Hepatocyte (in vitro differentiated cells): ENCODE measurements around the gene CPA5. TPM values are rescaled to one million over a fixed set of nuclear protein-coding genes. Genes with fewer than 3 reads are reported as not detected.
A peak's percentile ranks its signal among the peaks of the same experiment; 100 is the strongest.

Experiments used
- DNase-seq: peaks from one replicate; pipeline ENCODE4 v3.0.0-alpha.2; 2016; ENCODE audit warnings: low spot score
- H2AFZ ChIP-seq: fragments of 200-600 bp; sonication (generic); 2 replicates; pipeline ENCODE4 v1.6.0; 2016; ENCODE audit warnings: antibody characterized with exemption, mild to moderate bottlenecking
- H3K27ac ChIP-seq: fragments of 200-600 bp; sonication (generic); 2 replicates; pipeline ENCODE4 v1.5.1; 2016; ENCODE audit warnings: mild to moderate bottlenecking
- H3K27me3 ChIP-seq: fragments of 200-600 bp; sonication (generic); 2 replicates; pipeline ENCODE4 v1.6.1; 2016
- H3K36me3 ChIP-seq: fragments of 200-600 bp; sonication (generic); replicated peaks from 2 replicates; pipeline ENCODE4 v1.5.1; 2016; ENCODE audit warnings: low read depth; ENCODE audit not compliant: insufficient read depth
- H3K4me1 ChIP-seq: fragments of 200-600 bp; sonication (generic); 2 replicates; pipeline ENCODE4 v1.5.1; 2016; ENCODE audit warnings: mild to moderate bottlenecking, moderate library complexity; ENCODE audit not compliant: insufficient read depth
- H3K4me2 ChIP-seq: fragments of 200-600 bp; sonication (generic); 2 replicates; pipeline ENCODE4 v1.6.0; 2016
- H3K4me3 ChIP-seq: fragments of 200-600 bp; sonication (generic); 2 replicates; pipeline ENCODE4 v1.5.1; 2016; ENCODE audit warnings: mild to moderate bottlenecking
- H3K79me2 ChIP-seq: fragments of 200-600 bp; sonication (generic); 2 replicates; pipeline ENCODE4 v1.6.0; 2017; ENCODE audit warnings: mild to moderate bottlenecking
- H3K9me2 ChIP-seq: fragments of 200-600 bp; sonication (generic); replicated peaks from 2 replicates; pipeline ENCODE4 v1.6.0; 2017; ENCODE audit warnings: mild to moderate bottlenecking; ENCODE audit not compliant: insufficient read depth
- H3K9me3 ChIP-seq: fragments of 200-600 bp; sonication (generic); 2 replicates; pipeline ENCODE4 v1.5.1; 2016; ENCODE audit warnings: low read depth, mild to moderate bottlenecking
- H4K20me1 ChIP-seq: fragments of 200-600 bp; sonication (generic); 2 replicates; pipeline ENCODE4 v1.6.0; 2016; ENCODE audit warnings: mild to moderate bottlenecking; ENCODE audit not compliant: insufficient read depth, poor library complexity, severe bottlenecking
- EZH2 ChIP-seq: fragments of 200-600 bp; sonication (generic); IDR thresholded peaks from 2 replicates; pipeline ENCODE4 v1.6.1; 2016; ENCODE audit warnings: antibody characterized with exemption, mild to moderate bottlenecking, borderline replicate concordance
- EZH2phosphoT487 ChIP-seq: fragments of 200-600 bp; sonication (generic); IDR thresholded peaks from one replicate; pipeline ENCODE4 v1.6.1; 2018; ENCODE audit warnings: antibody characterized with exemption, mild to moderate bottlenecking, low read depth, moderate library complexity; ENCODE audit not compliant: unreplicated experiment, severe bottlenecking
- WGBS: methylation state at CpG from one replicate; pipeline ENCODE4 v1.1.6; 2016; ENCODE audit warnings: low lambda C conversion rate; ENCODE audit errors: missing lambda C conversion rate; 5-methylcytosine and 5-hydroxymethylcytosine counted together
- polyA plus RNA-seq: library from polyadenylated mRNA; unstranded; fragments of >200 nt; fragmentation: Nextera tagmentation; extraction: Ambion mirVana; gene quantifications from 2 replicates; pipeline ENCODE4 v1.2.1, GENCODE V29; 2016
- total RNA-seq: library from RNA; depleted of rRNA; stranded (reverse); fragments of >200 nt; gene quantifications from 2 replicates; pipeline ENCODE4 v1.2.3, GENCODE V29; 2014
- TF ChIP-seq, protein P1 (sequence below): fragments of 200-600 bp; sonication (generic); IDR thresholded peaks from 2 replicates; pipeline ENCODE4 v1.5.1; 2016; ENCODE audit warnings: antibody characterized with exemption, mild to moderate bottlenecking; ENCODE audit not compliant: poor library complexity

The CPA5 gene, protein sequence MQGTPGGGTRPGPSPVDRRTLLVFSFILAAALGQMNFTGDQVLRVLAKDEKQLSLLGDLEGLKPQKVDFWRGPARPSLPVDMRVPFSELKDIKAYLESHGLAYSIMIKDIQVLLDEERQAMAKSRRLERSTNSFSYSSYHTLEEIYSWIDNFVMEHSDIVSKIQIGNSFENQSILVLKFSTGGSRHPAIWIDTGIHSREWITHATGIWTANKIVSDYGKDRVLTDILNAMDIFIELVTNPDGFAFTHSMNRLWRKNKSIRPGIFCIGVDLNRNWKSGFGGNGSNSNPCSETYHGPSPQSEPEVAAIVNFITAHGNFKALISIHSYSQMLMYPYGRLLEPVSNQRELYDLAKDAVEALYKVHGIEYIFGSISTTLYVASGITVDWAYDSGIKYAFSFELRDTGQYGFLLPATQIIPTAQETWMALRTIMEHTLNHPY
- total RNA-seq (not detected in 2 replicates), polyA plus RNA-seq (0.30 TPM in 1 of 2 replicates, not detected in the other)

DNA sequence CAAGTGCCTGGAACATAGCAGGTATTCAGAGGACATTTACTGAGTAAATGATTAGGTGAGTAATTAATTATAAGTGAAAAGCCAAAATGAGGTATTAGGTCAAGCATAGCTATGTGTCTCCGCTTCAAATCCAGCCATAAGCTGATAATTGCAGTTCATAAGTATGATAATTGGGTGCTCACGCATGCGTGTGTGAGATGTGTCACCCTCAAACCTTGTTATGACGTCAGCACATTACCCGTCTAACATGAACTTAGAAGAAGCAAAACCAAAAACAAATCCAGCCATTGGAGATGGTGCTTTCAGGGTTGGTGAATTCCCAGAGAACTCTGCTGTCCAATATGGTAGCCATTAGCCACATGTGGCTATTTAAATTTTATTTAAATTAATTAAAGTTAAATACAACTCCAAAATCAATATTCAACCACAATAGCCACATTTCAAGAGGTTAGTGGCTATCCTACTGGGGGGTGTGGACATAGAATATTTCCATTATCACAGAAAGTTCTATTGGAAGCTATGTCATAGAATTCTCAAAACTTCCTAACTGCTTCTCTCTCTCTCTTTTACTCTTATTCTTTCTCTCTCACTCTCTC, at the start of gene CPA5:
CPA5 (plus strand) TSS at position 546 of the 596 bp plus-strand sequence. CDS start 1,670 bp downstream, outside the sequence.
- Histone ChIP-seq H3K27ac (no peak within 1 kb of the TSS), H3K4me1 (no peaks in the 10 kb centered on the region), H3K36me3 (no peaks in the 10 kb centered on the region), H3K9me3 (no peaks in the 10 kb centered on the region), H3K79me2 (no peaks in the 10 kb centered on the region), H4K20me1 (no peaks in the 10 kb centered on the region), H3K4me3 (no peak within 1 kb of the TSS), H3K9me2 (no peaks in the 10 kb centered on the region), H3K27me3 (no peaks in the 10 kb centered on the region), H2AFZ (peak within 1 kb of the TSS; percentile 12), H3K4me2 (no peak within 1 kb of the TSS)
- TF ChIP-seq, protein P1, sequence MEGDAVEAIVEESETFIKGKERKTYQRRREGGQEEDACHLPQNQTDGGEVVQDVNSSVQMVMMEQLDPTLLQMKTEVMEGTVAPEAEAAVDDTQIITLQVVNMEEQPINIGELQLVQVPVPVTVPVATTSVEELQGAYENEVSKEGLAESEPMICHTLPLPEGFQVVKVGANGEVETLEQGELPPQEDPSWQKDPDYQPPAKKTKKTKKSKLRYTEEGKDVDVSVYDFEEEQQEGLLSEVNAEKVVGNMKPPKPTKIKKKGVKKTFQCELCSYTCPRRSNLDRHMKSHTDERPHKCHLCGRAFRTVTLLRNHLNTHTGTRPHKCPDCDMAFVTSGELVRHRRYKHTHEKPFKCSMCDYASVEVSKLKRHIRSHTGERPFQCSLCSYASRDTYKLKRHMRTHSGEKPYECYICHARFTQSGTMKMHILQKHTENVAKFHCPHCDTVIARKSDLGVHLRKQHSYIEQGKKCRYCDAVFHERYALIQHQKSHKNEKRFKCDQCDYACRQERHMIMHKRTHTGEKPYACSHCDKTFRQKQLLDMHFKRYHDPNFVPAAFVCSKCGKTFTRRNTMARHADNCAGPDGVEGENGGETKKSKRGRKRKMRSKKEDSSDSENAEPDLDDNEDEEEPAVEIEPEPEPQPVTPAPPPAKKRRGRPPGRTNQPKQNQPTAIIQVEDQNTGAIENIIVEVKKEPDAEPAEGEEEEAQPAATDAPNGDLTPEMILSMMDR: no peak
- TF ChIP-seq EZH2: no peak
- TF ChIP-seq EZH2phosphoT487: no peak
- no peak for DNase-seq
- 96% methylated on average over 5 of the region's 5 CpGs for WGBS

DNA sequence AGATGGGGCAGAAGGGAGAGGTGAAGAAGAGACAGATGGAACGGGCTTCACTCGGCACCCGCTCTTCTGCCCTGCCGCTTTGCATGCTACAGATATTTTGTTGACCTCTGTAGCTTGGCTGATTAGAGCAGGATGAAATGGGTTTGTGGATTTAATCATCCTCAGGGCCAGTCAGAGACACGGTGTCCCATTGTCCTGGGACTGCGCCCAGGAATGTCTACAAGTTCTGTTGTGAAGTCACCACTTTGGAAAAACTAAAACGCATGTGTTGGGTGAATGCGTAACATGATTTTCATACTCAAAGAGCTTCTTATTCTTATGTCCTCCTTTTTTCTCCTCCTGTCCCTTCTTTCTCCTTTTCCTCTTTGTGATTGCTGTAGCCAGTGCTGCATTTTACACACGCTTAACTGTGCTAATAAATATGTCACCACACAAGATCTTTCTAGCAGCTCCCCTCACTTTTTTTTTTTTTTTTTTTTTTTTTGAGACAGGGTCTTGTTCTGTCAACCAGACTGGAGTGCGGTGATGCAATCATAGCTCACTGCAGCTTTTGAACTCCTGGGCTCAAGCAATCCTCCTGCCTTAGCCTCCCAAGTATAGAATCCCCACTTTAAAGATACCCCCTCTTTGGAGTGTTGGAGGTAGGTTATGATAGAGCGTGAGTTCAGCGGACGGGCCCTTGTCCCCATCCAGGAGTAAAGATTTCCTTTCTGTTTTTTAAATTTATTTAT, 48.2 kb upstream of the CPA5 start:
- no peak for DNase-seq
- Histone ChIP-seq H3K4me2 (no peak overlapping the region), H3K27me3 (no peaks in the 10 kb centered on the region), H3K4me1 (no peaks in the 10 kb centered on the region), H4K20me1 (no peaks in the 10 kb centered on the region), H3K9me3 (no peaks in the 10 kb centered on the region), H3K27ac (no peak overlapping the region), H2AFZ (no peak overlapping the region), H3K4me3 (no peak overlapping the region), H3K9me2 (no peaks in the 10 kb centered on the region), H3K79me2 (no peaks in the 10 kb centered on the region), H3K36me3 (no peaks in the 10 kb centered on the region)
- TF ChIP-seq EZH2 (no peak), EZH2phosphoT487 (no peak)
- TF ChIP-seq, protein P1: no peak
- 91% methylated on average over 13 of the region's 13 CpGs for WGBS

DNA sequence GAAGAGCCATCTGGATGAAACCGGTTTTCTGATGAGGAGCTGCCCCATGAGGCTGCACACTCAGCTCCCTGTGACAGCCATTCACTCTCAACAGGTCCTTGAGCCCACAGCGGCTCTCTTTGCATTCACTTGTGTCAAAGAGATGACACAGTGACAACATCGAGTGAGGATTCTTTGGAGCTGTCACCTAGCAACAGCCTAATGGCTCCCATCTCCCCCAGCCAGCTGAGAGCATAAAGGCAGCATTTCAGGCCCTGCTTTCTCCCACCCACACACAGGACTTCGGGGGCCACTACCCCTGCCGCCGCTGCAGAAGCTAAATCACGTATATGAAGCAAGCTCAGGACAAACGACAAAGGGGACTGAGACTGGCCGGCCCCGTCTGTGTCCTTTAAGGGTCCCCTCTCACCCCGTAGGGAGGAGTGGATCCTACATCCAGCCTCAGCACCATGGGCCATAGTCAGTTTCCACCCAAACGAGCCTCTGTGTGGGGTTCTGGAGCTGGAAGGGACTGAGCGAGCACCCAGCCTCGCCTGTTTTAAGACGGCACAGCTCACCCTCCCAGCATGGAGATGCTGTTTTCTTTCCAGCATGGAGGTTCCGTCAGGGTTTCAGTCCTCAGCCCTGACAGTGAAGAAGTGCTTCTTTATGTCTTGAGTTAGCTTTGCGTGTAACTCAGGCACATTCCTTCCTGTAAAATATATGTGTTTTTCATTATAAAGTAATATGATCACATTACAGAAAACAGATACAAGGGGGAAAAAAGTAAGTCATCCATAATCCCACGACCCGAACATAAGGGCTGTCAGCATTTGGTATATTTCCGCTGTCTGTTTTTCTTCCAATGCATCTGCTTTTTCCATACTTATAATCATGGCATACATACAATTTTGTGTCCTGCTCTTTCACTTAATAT, 46.7 kb upstream of the CPA5 start:
- TF ChIP-seq, protein P1: no peak
- TF ChIP-seq EZH2 (no peak), EZH2phosphoT487 (no peak)
- H3K4me3 ChIP-seq: no peak overlapping the region
- WGBS: 80% methylated on average over 20 of the region's 20 CpGs

More for the DNA sequence above, 46.7 kb upstream of the CPA5 start:
- H3K36me3 ChIP-seq: no peaks in the 10 kb centered on the region
- H3K9me2 ChIP-seq: no peaks in the 10 kb centered on the region
- H3K4me1 ChIP-seq: no peaks in the 10 kb centered on the region
- no peaks in the 10 kb centered on the region for H4K20me1 ChIP-seq
- no peaks in the 10 kb centered on the region for H3K27me3 ChIP-seq
- no peak for DNase-seq
- no peaks in the 10 kb centered on the region for H3K9me3 ChIP-seq
- H2AFZ ChIP-seq: no peak overlapping the region
- no peak overlapping the region for H3K4me2 ChIP-seq
- H3K27ac ChIP-seq: peak overlapping the region; percentile 4
- no peaks in the 10 kb centered on the region for H3K79me2 ChIP-seq
